ENCODE measurements around the gene KCNV2.
"Not testable (repeated sequence)": the region's sequence is repeated elsewhere in the genome, so short reads cannot be mapped to it uniquely, and the experiment has no call there.

KCNV2 gene

DNA sequence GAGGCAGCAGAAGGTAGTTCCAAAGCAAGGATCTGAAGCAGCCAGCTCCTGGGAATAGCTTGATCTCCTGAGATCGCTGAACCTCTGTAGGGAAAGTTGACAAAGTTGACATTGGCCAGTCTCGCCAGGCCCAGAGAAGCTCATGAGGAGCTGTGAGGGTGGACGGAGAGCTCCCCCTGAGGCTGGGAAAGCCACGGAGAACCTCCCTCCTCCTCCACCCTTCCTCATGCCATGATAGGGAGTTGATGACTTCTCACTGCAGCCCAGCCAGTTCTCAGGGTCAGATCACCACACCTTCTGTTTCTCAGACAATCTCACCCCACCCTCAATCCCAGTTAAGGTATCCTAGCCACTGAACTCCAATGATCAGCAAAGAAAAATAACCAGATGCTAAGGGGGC is 30.4 kb upstream of the KCNV2 start:
- Histone ChIP-seq H3K9ac (ENCODE audit: insufficient read length) (no peak overlapping the region), H3K27ac (no peak overlapping the region), H3K4me3 (no peak overlapping the region), H3K9me3 (ENCODE audit: low read depth, low read length) (no peaks in the 10 kb centered on the region), H3K36me3 (ENCODE audit: insufficient read depth, low read length) (no peaks in the 10 kb centered on the region; the same call in 1 of the 2 replicates)
- TF ChIP-seq FOXP2 (optimal IDR thresholded peaks at IDR 0.05; ENCODE audit: control extremely low read depth, extremely low read length, insufficient read depth) (no peak), EZH2 (IDR thresholded peaks at IDR 0.05) (no peak), POLR2AphosphoS5 (IDR thresholded peaks at IDR 0.05; ENCODE audit: borderline replicate concordance, low read depth, low read length) (no peak)
- DNase-seq (ENCODE audit: low read depth, low spot score), result no peak

DNA sequence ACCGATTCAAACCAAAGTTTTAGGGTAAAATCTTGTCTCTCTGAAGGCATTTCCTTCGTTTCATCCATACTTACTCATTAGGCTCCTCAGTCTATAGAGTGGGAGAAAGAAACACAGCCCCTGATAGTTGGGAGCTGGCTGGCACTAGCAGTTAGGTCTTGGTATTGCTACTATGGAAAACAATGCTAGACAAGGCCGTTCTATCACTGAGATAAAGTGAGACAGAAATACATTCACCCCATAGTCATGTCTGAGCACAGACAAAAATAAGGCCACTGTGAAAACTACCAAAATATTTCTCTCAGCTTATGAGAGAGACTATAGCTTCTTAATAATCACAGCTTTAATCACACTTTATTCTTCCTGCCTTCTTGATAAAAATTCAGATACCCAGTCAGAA is 28.7 kb upstream of the KCNV2 start:
- H3K9me3 ChIP-seq (ENCODE audit: low read depth, low read length), result no peaks in the 10 kb centered on the region
- TF ChIP-seq EZH2 (IDR thresholded peaks at IDR 0.05), result no peak
- TF ChIP-seq POLR2AphosphoS5 (IDR thresholded peaks at IDR 0.05; ENCODE audit: borderline replicate concordance, low read depth, low read length), result no peak
- no peak for TF ChIP-seq FOXP2 (optimal IDR thresholded peaks at IDR 0.05; ENCODE audit: control extremely low read depth, extremely low read length, insufficient read depth)
- DNase-seq (ENCODE audit: low read depth, low spot score), result no peak
- no peak overlapping the region for H3K9ac ChIP-seq (ENCODE audit: insufficient read length)
- no peaks in the 10 kb centered on the region; the same call in 1 of the 2 replicates for H3K36me3 ChIP-seq (ENCODE audit: insufficient read depth, low read length)
- H3K4me3 ChIP-seq, result no peak overlapping the region
- peak overlapping the region; percentile 55; the same call in 1 of the 2 replicates for H3K27ac ChIP-seq

DNA sequence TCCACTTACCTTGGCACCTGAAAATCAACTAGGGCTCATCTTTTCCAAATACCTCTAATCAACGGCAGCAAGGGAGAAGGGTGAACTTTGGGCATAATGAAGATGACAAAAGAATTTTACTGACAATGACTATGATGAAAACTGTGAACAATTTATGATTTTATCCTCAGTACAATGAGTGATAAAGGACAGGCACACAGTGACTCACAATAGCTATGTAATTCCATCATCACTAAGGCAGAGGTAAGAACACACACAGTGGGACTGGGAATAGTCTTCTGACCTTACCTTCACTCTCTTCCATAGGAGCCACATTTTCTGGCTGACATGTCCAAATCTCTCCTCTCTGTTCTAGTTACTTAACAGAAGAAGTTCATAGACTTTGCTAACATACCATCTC is 26.1 kb upstream of the KCNV2 start:
- H3K27ac ChIP-seq, result no peak overlapping the region
- no peaks in the 10 kb centered on the region for H3K9me3 ChIP-seq (ENCODE audit: low read depth, low read length)
- no peak overlapping the region for H3K4me3 ChIP-seq
- H3K9ac ChIP-seq (ENCODE audit: insufficient read length), result no peak overlapping the region
- TF ChIP-seq POLR2AphosphoS5 (IDR thresholded peaks at IDR 0.05; ENCODE audit: borderline replicate concordance, low read depth, low read length) (no peak), EZH2 (IDR thresholded peaks at IDR 0.05) (no peak), FOXP2 (optimal IDR thresholded peaks at IDR 0.05; ENCODE audit: control extremely low read depth, extremely low read length, insufficient read depth) (no peak)
- no peaks in the 10 kb centered on the region; the same call in 1 of the 2 replicates for H3K36me3 ChIP-seq (ENCODE audit: insufficient read depth, low read length)
- DNase-seq (ENCODE audit: low read depth, low spot score), result no peak

DNA sequence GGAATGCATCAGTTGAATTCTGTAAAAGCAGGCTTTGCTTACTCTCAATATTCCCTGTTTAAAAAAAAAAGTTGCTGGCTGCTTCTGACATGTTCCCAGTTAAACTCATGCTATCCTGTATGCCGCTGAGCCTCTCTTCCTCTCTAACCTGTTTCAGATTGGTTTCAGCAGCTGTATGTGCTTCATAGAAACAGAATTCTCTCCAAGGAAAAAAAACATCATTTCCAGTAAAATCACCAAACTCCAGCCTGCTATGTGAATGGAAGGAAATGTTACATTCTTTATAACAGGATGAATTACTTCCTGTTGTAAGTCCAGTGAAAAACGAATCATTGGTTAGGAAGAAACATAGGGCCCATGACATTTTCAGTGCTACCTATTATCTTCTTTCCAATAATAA is 25.7 kb upstream of the KCNV2 start:
- Histone ChIP-seq H3K9me3 (ENCODE audit: low read depth, low read length) (no peaks in the 10 kb centered on the region), H3K9ac (ENCODE audit: insufficient read length) (no peak overlapping the region), H3K27ac (no peak overlapping the region), H3K36me3 (ENCODE audit: insufficient read depth, low read length) (no peaks in the 10 kb centered on the region; the same call in 1 of the 2 replicates), H3K4me3 (no peak overlapping the region)
- no peak for TF ChIP-seq FOXP2 (optimal IDR thresholded peaks at IDR 0.05; ENCODE audit: control extremely low read depth, extremely low read length, insufficient read depth)
- TF ChIP-seq POLR2AphosphoS5 (IDR thresholded peaks at IDR 0.05; ENCODE audit: borderline replicate concordance, low read depth, low read length), result no peak
- no peak for DNase-seq (ENCODE audit: low read depth, low spot score)

DNA sequence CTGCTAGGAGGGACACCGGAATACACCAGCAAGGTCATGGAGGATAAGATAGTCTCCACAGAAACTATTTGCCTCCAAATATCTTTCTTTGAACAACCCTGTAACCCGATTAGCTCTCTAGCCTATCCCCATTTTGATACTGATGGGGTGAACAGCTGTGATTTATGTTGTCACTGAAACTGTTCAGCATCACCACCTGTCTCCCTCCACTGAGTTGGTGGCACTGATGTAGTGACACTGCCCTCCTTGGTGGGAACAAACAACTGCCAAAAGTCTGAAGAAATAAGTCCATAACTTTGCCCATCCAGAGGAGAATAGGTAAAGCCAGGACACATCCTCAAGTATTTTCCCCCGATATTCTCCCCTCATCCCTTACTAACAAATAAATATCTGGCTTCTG is 24.3 kb upstream of the KCNV2 start:
- H3K9ac ChIP-seq (ENCODE audit: insufficient read length), result no peak overlapping the region
- no peak overlapping the region for H3K27ac ChIP-seq
- no peak for DNase-seq (ENCODE audit: low read depth, low spot score)
- H3K9me3 ChIP-seq (ENCODE audit: low read depth, low read length), result no peaks in the 10 kb centered on the region
- no peaks in the 10 kb centered on the region; the same call in 1 of the 2 replicates for H3K36me3 ChIP-seq (ENCODE audit: insufficient read depth, low read length)
- no peak overlapping the region for H3K4me3 ChIP-seq
- no peak for TF ChIP-seq POLR2AphosphoS5 (IDR thresholded peaks at IDR 0.05; ENCODE audit: borderline replicate concordance, low read depth, low read length)
- no peak for TF ChIP-seq EZH2 (IDR thresholded peaks at IDR 0.05)
- no peak for TF ChIP-seq FOXP2 (optimal IDR thresholded peaks at IDR 0.05; ENCODE audit: control extremely low read depth, extremely low read length, insufficient read depth)

DNA sequence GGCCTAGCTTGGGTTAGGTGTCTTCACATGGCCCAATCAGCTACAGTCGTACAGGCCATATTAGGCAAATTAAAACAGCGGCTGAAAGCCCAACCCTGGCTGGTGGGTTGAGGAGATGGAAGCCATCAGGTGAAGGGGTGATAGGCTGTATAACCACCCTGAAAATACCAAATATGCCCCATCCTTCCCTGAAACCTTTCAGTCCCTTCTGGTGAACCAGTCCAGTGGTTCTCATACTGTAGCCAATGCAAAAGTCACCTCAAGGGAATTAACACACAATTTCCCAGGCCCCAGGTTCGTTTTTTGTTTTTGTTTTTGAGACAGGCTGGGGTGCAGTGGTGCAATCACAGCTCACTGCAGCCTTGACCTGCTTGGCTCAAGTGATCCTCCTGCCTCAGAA is 19.8 kb upstream of the KCNV2 start:
- DNase-seq (ENCODE audit: low read depth, low spot score), result no peak
- H3K9me3 ChIP-seq (ENCODE audit: low read depth, low read length), result no peaks in the 10 kb centered on the region
- TF ChIP-seq FOXP2 (optimal IDR thresholded peaks at IDR 0.05; ENCODE audit: control extremely low read depth, extremely low read length, insufficient read depth) (no peak), POLR2AphosphoS5 (IDR thresholded peaks at IDR 0.05; ENCODE audit: borderline replicate concordance, low read depth, low read length) (no peak), EZH2 (IDR thresholded peaks at IDR 0.05) (no peak)
- H3K4me3 ChIP-seq, result no peak overlapping the region
- no peak overlapping the region for H3K9ac ChIP-seq (ENCODE audit: insufficient read length)
- H3K27ac ChIP-seq, result no peak overlapping the region
- no peaks in the 10 kb centered on the region for H3K36me3 ChIP-seq (ENCODE audit: insufficient read depth, low read length)

DNA sequence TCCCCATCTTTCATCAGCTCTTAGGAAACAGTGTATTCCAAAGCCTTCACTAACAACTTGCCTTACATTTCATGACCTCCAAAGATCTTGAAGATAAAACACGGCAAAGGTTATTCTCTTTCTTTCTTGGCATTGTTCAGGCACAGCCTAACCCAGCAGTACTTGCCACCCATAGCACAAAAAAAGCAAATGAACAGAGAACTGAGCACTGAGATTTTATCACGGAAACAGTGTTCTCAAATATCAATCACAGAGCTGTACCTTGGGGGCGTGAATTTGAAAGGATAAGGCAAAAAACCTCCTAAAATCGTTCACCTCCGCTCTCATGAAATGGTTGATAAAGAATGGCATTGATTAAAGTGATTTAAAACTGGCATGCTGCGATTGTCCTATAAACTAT is 16.9 kb upstream of the KCNV2 start:
- H3K36me3 ChIP-seq (ENCODE audit: insufficient read depth, low read length), result no peaks in the 10 kb centered on the region
- TF ChIP-seq POLR2AphosphoS5 (IDR thresholded peaks at IDR 0.05; ENCODE audit: borderline replicate concordance, low read depth, low read length) (no peak), EZH2 (IDR thresholded peaks at IDR 0.05) (no peak), FOXP2 (optimal IDR thresholded peaks at IDR 0.05; ENCODE audit: control extremely low read depth, extremely low read length, insufficient read depth) (no peak)
- no peak overlapping the region for H3K4me3 ChIP-seq
- DNase-seq (ENCODE audit: low read depth, low spot score), result no peak
- no peak overlapping the region for H3K9ac ChIP-seq (ENCODE audit: insufficient read length)
- no peaks in the 10 kb centered on the region for H3K9me3 ChIP-seq (ENCODE audit: low read depth, low read length)
- no peak overlapping the region for H3K27ac ChIP-seq

DNA sequence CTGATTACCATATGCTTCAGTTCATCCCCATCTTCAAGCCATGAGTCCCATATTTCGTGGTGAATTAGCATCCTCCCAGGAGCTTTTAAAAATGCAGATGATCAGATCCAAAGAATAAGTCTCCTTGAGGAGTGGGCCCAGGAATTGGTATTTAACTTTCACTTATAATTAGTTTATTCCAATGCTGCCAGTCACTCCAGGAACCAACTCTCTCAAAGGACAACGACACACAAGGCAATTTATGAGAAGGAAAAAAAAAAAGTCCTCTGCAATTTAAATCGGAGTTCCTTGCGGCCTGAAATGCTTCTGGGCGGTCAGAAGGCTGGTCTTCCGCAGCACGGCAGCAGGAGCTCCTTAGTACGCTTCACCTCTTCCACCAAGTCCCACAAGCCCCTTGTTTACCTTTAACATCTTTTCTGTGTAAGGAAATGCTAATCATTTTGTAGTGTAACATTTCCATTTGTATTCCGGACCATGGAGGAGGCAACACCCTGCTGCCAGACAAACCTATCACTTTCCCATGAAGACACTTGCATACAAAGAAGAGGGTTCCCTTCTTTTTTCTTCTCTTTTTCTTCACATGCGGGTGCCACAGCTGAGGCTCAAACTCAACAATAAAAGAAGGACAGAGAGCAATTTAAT is 16.3 kb upstream of the KCNV2 start:
- Histone ChIP-seq H3K36me3 (ENCODE audit: insufficient read depth, low read length) (no peaks in the 10 kb centered on the region), H3K27ac (no peak overlapping the region), H3K9me3 (ENCODE audit: low read depth, low read length) (no peaks in the 10 kb centered on the region), H3K4me3 (no peak overlapping the region), H3K9ac (ENCODE audit: insufficient read length) (no peak overlapping the region)
- TF ChIP-seq POLR2AphosphoS5 (IDR thresholded peaks at IDR 0.05; ENCODE audit: borderline replicate concordance, low read depth, low read length) (no peak), FOXP2 (optimal IDR thresholded peaks at IDR 0.05; ENCODE audit: control extremely low read depth, extremely low read length, insufficient read depth) (no peak), EZH2 (IDR thresholded peaks at IDR 0.05) (no peak)
- DNase-seq (ENCODE audit: low read depth, low spot score), result no peak

DNA sequence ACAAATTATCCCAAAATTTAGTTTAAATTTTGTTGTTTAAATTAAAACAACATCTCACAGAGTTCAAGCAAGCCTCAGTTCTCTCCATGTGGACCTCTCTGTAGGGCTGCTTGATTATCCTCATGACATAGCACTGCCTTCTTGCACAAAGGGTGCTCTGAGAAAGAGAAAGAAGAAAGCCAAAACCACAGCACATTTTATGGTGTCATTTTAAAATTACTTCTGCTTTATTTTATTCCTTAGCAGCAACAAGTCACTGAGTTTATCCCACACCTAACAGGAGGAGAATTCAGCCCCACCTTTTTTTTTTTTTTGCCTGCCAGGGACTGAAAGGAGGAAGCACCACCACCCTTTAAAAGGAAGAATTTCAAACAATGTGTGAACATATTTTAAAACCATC is 12.8 kb upstream of the KCNV2 start:
- Histone ChIP-seq H3K4me3 (no peak overlapping the region), H3K36me3 (ENCODE audit: insufficient read depth, low read length) (0 out of 2 replicates have a peak, but pooled peaks cover 3% of the 10 kb centered on the region), H3K9me3 (ENCODE audit: low read depth, low read length) (no peaks in the 10 kb centered on the region), H3K27ac (no peak overlapping the region), H3K9ac (ENCODE audit: insufficient read length) (no peak overlapping the region)
- TF ChIP-seq POLR2AphosphoS5 (IDR thresholded peaks at IDR 0.05; ENCODE audit: borderline replicate concordance, low read depth, low read length) (no peak), FOXP2 (optimal IDR thresholded peaks at IDR 0.05; ENCODE audit: control extremely low read depth, extremely low read length, insufficient read depth) (no peak), EZH2 (IDR thresholded peaks at IDR 0.05) (no peak)
- DNase-seq (ENCODE audit: low read depth, low spot score), result no peak

DNA sequence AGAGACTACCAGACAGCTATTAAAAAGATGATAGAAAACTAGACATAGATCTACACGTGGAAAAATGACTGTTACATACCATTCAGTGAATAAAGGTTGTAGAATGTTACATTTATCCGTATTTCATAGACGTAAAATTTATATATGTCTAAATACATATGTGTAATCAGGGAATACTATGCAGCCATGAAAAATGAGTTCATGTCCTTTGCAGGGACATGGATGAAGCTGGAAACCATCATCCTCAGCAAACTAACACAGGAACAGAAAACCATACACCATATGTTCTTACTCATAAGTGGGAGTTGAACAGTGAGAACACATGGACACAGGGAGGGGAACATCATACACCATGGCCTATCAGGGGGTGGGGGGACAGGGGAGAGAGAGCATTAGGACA is 10.1 kb upstream of the KCNV2 start:
- not testable (repeated sequence) for H3K9ac ChIP-seq (ENCODE audit: insufficient read length); H3K4me3 ChIP-seq; H3K9me3 ChIP-seq (ENCODE audit: low read depth, low read length); H3K36me3 ChIP-seq (ENCODE audit: insufficient read depth, low read length); H3K27ac ChIP-seq; DNase-seq (ENCODE audit: low read depth, low spot score)

All from SK-N-MC (cell line).